GM18502 (cell line): ENCODE results near the gene LRRC18.

Source experiments
- ATAC-seq: cut with Tn5 transposase; IDR thresholded peaks from one replicate; pipeline ENCODE4 v1.9.1; 2021; ENCODE audit warnings: mild to moderate bottlenecking; ENCODE audit not compliant: unreplicated experiment, poor library complexity

LRRC18 gene

GRCh38 chr10:48923748-48924147 is 15.9 kb downstream of the LRRC18 start:
- ATAC-seq: no peak

- no peak for ATAC-seq
Measured at GRCh38 chr10:48913674-48914073, 26.0 kb downstream of the LRRC18 start.

- ATAC-seq: no peak
Measured at GRCh38 chr10:48910548-48910947, 29.1 kb downstream of the LRRC18 start.

- no peak for ATAC-seq
Measured at GRCh38 chr10:48907730-48908129, 31.9 kb downstream of the LRRC18 start.

GRCh38 chr10:48906841-48907240 is 32.8 kb downstream of the LRRC18 start:
- no peak for ATAC-seq

- no peak for ATAC-seq
Measured at GRCh38 chr10:48905311-48905710, 34.3 kb downstream of the LRRC18 start.

GRCh38 chr10:48904861-48905260 is 34.8 kb downstream of the LRRC18 start:
- no peak for ATAC-seq

- no peak for ATAC-seq
Measured at GRCh38 chr10:48903151-48903550, 36.5 kb downstream of the LRRC18 start.

- no peak for ATAC-seq
Measured at GRCh38 chr10:48902096-48902495, 37.5 kb downstream of the LRRC18 start.

GRCh38 chr10:48901319-48901718 is 38.3 kb downstream of the LRRC18 start:
- no peak for ATAC-seq

- ATAC-seq: no peak
Measured at GRCh38 chr10:48900371-48900801, 39.3 kb downstream of the LRRC18 start.

GRCh38 chr10:48899781-48900180 is 39.9 kb downstream of the LRRC18 start:
- no peak for ATAC-seq

- ATAC-seq: no peak
Measured at GRCh38 chr10:48898426-48898825, 41.2 kb downstream of the LRRC18 start.

- no peak for ATAC-seq
Measured at GRCh38 chr10:48897441-48897790, 42.2 kb downstream of the LRRC18 start.

GRCh38 chr10:48896756-48897440 is 42.7 kb downstream of the LRRC18 start:
- no peak for ATAC-seq

GRCh38 chr10:48895803-48896195 is 43.8 kb downstream of the LRRC18 start:
- no peak for ATAC-seq

- ATAC-seq: no peak
Measured at GRCh38 chr10:48894911-48895802, 44.5 kb downstream of the LRRC18 start.

GRCh38 chr10:48890888-48891850 is 48.5 kb downstream of the LRRC18 start:
- ATAC-seq: no peak

- no peak for ATAC-seq
Measured at GRCh38 chr10:48887982-48888381, 51.7 kb downstream of the LRRC18 start.

- no peak for ATAC-seq
Measured at GRCh38 chr10:48885376-48885775, 54.3 kb downstream of the LRRC18 start.
